ENCODE data around the gene LCN15. TPM values are rescaled to one million over a fixed set of nuclear protein-coding genes. Genes with fewer than 3 reads are reported as not detected.

LCN15 gene
- total and polyA plus RNA-seq, 10 of the 15 experiments (the other 5 are each of a cell fraction or from before 2014, with no cell fraction given) = 0.37 to 0.50 TPM; not detected in 8

DNA sequence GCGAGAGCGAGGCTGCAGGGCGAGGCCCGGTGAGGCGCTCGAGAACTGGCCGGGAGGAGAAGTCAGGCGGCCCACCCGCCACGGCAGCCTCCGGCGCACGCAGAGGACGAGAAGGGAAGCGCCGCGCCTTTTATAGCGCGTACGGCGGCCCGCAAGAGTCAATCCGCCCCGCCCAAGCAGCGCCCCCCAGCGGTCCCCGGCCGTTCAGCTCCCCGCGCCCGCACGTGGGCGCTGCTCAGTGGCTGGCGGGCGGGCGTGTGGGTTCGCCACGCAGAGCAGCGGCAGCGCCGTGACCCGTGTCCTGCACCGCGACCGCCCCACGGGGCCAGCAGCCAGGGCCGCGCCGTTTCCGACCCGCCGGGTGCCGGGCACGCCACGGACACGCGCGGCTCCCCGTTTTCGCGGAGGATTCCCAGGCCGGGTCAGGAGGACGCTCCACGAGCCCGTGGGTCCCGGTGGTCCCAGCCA, 36.2 kb downstream of the LCN15 start (continued):
- TF ChIP-seq SP1 (IDR thresholded peaks at IDR 0.05; ENCODE audit: low read depth, low read length) (peak; percentile 83), MTA2 (IDR thresholded peaks at IDR 0.05; ENCODE audit: low read depth) (no peak), RUNX3 (IDR thresholded peaks at IDR 0.05; ENCODE audit: low read length) (peak; percentile 76), BMI1 (IDR thresholded peaks at IDR 0.05; ENCODE audit: borderline replicate concordance) (no peak), GABPA (IDR thresholded peaks at IDR 0.05; ENCODE audit: low read depth) (no peak), JUND (IDR thresholded peaks at IDR 0.05; ENCODE audit: low read depth, low read length) (peak; percentile 54; the same call in 1 of the 2 replicates), BACH1 (IDR thresholded peaks at IDR 0.05; ENCODE audit: borderline replicate concordance) (peak; percentile 99), NBN (IDR thresholded peaks at IDR 0.05) (peak; percentile 41; the same call in 1 of the 2 replicates), POLR2AphosphoS5 (IDR thresholded peaks at IDR 0.05; ENCODE audit: low read length) (peak; percentile 100), SRF (IDR thresholded peaks at IDR 0.05; ENCODE audit: low read depth in 2 of 2, low read length in 2 of 2) (peak; percentile 66 to 79), MEF2A (IDR thresholded peaks at IDR 0.05; ENCODE audit: insufficient read depth, low read depth, low read length) (peak; percentile 68; the same call in 1 of the 2 replicates), GATAD2B (conservative IDR thresholded peaks at IDR 0.05; ENCODE audit: low read depth) (peak; percentile 100), ATF7 (IDR thresholded peaks at IDR 0.05; ENCODE audit: low read depth) (no peak), MTA3 (IDR thresholded peaks at IDR 0.05; ENCODE audit: borderline replicate concordance, low read length) (no peak), ZNF217 (IDR thresholded peaks at IDR 0.05) (peak; percentile 95), ZNF207 (IDR thresholded peaks at IDR 0.05; ENCODE audit: borderline replicate concordance) (peak; percentile 98), CHD4 (IDR thresholded peaks at IDR 0.05) (no peak), STAT1 (conservative IDR thresholded peaks at IDR 0.05) (no peak), ZNF274 (IDR thresholded peaks at IDR 0.05; ENCODE audit: insufficient read depth, insufficient read length) (no peak), SMARCA5 (IDR thresholded peaks at IDR 0.05) (peak; percentile 99), CHD1 (IDR thresholded peaks at IDR 0.05; ENCODE audit: low read depth, low read length) (no peak), MYC (IDR thresholded peaks at IDR 0.05; ENCODE audit: insufficient read depth, insufficient read length, insufficient replicate concordance, low read length, severe bottlenecking) (peak; percentile 93)
- TF ChIP-seq, protein P1, sequence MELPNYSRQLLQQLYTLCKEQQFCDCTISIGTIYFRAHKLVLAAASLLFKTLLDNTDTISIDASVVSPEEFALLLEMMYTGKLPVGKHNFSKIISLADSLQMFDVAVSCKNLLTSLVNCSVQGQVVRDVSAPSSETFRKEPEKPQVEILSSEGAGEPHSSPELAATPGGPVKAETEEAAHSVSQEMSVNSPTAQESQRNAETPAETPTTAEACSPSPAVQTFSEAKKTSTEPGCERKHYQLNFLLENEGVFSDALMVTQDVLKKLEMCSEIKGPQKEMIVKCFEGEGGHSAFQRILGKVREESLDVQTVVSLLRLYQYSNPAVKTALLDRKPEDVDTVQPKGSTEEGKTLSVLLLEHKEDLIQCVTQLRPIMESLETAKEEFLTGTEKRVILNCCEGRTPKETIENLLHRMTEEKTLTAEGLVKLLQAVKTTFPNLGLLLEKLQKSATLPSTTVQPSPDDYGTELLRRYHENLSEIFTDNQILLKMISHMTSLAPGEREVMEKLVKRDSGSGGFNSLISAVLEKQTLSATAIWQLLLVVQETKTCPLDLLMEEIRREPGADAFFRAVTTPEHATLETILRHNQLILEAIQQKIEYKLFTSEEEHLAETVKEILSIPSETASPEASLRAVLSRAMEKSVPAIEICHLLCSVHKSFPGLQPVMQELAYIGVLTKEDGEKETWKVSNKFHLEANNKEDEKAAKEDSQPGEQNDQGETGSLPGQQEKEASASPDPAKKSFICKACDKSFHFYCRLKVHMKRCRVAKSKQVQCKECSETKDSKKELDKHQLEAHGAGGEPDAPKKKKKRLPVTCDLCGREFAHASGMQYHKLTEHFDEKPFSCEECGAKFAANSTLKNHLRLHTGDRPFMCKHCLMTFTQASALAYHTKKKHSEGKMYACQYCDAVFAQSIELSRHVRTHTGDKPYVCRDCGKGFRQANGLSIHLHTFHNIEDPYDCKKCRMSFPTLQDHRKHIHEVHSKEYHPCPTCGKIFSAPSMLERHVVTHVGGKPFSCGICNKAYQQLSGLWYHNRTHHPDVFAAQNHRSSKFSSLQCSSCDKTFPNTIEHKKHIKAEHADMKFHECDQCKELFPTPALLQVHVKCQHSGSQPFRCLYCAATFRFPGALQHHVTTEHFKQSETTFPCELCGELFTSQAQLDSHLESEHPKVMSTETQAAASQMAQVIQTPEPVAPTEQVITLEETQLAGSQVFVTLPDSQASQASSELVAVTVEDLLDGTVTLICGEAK (IDR thresholded peaks at IDR 0.05; ENCODE audit: borderline replicate concordance) = no peak
- TF ChIP-seq, protein P2, sequence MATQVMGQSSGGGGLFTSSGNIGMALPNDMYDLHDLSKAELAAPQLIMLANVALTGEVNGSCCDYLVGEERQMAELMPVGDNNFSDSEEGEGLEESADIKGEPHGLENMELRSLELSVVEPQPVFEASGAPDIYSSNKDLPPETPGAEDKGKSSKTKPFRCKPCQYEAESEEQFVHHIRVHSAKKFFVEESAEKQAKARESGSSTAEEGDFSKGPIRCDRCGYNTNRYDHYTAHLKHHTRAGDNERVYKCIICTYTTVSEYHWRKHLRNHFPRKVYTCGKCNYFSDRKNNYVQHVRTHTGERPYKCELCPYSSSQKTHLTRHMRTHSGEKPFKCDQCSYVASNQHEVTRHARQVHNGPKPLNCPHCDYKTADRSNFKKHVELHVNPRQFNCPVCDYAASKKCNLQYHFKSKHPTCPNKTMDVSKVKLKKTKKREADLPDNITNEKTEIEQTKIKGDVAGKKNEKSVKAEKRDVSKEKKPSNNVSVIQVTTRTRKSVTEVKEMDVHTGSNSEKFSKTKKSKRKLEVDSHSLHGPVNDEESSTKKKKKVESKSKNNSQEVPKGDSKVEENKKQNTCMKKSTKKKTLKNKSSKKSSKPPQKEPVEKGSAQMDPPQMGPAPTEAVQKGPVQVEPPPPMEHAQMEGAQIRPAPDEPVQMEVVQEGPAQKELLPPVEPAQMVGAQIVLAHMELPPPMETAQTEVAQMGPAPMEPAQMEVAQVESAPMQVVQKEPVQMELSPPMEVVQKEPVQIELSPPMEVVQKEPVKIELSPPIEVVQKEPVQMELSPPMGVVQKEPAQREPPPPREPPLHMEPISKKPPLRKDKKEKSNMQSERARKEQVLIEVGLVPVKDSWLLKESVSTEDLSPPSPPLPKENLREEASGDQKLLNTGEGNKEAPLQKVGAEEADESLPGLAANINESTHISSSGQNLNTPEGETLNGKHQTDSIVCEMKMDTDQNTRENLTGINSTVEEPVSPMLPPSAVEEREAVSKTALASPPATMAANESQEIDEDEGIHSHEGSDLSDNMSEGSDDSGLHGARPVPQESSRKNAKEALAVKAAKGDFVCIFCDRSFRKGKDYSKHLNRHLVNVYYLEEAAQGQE (IDR thresholded peaks at IDR 0.05; ENCODE audit: low read depth, low read length) = peak; percentile 64; the same call in 1 of the 2 replicates
- TF ChIP-seq, protein P3, sequence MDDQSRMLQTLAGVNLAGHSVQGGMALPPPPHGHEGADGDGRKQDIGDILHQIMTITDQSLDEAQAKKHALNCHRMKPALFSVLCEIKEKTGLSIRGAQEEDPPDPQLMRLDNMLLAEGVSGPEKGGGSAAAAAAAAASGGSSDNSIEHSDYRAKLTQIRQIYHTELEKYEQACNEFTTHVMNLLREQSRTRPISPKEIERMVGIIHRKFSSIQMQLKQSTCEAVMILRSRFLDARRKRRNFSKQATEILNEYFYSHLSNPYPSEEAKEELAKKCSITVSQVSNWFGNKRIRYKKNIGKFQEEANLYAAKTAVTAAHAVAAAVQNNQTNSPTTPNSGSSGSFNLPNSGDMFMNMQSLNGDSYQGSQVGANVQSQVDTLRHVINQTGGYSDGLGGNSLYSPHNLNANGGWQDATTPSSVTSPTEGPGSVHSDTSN (IDR thresholded peaks at IDR 0.05; ENCODE audit: insufficient replicate concordance, low read depth, low read length) = peak; percentile 28
